Right forelimb (tissue), 1 donor: ENCODE data around the gene NOTCH1.
"Not testable (repeated sequence)": the region's sequence is repeated elsewhere in the genome, so short reads cannot be mapped to it uniquely, and the experiment has no call there.

ENCODE experiments used
- DNase-seq: peaks from one replicate; pipeline ENCODE4 v3.0.0-alpha.2; 2018

The NOTCH1 gene

DNA sequence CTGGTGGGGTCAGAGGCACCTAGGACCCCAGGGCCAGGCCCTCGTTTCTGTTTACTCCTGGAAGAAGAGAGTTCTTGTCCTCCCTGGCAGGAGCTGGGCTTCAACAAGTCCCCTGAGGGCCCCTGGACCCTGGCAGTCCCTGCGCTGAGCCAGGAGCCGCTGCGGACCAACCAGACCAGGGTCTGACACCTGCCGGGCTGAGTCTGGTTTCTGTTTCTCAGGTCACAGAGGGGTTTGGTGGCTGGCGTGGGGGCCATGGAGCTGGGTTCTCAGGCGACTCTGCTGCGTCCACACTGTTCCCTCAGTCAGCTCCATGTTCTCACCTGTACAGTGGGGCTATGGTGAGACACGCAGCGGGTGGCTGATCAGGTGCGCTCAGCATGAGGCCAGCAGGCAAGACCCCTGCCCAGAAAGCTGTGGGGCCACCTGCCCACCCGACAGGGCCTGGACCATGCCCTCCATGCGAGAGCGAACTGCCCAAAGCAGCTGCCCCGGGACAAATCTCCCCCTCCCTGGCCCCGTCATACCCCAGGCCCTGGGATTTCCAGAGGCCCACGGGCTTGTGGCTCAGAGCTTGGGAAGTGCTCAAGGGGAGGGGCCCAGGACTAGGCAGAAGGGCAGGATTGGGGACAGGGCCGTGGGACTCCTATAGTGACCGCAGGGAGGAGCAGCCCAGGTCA, 17.9 kb upstream of the NOTCH1 start:
- DNase-seq = no peak

DNA sequence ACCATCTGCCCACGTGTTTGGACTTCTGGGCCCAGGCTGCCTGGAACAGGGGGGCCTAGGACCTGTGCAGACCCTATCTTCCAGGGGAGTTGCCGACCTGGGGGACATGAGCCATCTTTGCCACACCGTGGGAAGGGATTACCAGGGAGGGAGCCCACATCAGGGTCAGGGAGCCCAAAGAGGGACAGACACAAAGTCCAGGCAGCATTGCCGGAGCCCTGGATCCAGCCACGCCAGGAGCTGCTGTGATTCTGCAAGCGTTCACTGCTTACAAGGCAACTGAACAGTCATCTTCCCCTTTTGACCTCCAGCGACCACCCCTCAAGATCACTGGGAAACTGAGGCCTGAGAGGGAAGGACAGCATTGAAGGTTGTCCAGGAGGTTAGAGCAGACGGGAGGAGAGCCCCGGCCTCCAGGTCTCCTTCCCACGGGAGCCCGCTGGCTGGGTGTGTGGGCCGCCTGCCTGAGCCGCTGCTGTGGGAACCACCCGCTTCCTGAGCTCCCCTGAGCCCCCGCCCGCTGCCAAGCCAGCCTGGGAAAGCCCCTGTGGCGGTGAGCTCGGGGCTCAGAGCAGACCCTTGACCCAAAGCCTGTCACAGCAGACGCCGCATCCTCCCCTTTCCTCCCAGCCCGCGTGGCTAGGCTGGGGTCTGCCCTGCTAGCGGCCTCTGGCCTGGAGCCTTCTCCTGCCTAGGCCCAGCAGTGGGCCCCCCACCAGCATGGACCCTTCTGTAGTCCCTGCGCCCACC, 17.1 kb upstream of the NOTCH1 start:
- DNase-seq = no peak

DNA sequence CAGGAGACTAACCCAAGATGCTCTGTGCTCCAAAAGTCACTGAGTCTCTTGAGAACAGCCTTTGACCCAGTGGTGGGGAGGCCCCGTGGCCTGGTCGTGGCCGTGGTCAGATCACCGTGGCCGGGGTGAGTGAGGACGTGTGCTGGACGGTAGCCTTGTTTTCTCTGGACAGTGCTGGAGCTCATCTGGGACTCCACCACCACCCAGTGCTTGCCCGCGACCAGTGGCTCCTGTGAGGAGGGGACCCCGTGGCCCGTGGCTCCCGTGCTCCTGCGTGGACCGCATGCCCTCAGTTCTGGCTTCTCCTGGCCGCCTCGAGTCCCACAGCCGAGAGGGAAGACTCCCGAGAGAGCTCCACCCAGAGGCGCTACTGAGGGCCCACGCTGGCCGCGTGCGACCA, 15.9 kb upstream of the NOTCH1 start:
- no peak for DNase-seq

DNA sequence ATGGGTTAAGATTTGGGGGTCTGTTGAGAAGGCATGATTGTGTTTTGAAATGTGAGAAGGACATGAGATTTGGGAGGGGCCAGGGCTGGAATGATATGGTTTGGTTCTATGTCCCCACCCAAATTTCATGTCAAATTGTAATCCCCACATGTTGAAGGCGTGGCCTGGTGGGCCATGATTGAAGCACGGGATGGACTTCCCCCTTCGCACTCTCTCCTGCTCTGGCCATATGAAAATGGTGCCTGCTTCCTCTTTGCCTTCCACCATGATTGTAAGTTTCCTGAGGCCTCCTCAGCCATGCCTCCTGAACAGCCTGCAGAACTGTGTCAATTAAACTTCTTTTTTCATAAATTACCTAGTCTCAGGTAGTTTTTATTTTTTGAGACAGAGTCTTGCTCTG, 14.7 kb upstream of the NOTCH1 start:
- DNase-seq = no peak

DNA sequence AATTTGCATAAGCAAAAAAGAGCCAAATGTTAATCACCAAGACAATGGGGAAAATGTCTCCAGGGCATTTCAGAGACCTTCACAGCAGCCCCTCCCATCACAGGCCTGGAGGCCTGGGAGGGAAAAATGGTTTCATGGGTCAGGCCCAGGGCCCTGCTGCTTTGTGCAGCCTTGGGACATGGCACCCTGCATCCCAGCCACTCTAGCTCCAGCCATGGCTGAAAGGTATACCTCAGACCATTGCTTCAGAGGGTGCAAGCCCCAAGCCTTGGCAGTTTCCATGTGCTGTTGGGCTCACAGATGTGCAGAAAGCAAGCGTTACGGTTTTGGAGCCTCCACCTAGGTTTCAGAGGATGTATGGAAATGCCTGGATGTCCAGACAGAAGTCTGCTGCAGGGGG, 13.5 kb upstream of the NOTCH1 start:
- DNase-seq = not testable (repeated sequence)

DNA sequence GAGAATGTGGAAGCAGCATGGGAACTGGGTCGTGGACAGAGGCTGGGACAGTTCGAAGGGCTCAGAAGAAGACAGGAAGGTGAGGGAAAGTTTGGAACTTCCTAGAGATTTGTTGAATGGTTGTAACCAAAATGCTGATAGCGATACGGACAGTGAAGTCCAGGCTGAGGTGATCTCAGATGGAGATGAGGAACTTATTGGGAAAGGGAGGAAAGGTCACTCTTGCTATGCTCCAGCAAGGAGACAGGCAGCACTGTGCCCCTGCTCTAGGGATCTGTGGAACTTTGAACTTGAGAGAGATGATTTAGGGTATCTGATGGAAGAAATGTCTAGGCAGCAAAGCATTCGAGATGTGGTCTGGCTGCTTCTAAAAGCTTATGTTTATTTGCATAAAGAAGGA, 13.0 kb upstream of the NOTCH1 start:
- not testable (repeated sequence) for DNase-seq

DNA sequence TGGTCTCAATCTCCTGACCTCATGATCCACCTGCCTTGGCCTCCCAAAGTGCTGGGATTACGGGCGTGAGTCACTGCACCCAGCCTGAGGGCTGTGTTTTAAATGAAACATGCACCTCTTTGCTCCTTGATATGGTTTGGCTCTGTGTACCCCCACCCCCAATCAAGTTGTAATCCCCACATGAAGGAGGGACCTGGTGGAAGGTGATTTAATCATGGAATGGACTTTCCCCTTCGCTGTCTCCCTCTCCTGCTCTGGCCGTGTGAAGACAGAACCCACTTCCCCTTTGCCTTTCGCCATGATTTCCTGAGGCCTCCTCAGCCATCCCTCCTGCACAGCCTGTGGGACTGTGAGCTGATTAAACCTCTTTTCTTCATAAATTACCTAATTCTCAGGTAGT, 12.5 kb upstream of the NOTCH1 start:
- DNase-seq = no peak

DNA sequence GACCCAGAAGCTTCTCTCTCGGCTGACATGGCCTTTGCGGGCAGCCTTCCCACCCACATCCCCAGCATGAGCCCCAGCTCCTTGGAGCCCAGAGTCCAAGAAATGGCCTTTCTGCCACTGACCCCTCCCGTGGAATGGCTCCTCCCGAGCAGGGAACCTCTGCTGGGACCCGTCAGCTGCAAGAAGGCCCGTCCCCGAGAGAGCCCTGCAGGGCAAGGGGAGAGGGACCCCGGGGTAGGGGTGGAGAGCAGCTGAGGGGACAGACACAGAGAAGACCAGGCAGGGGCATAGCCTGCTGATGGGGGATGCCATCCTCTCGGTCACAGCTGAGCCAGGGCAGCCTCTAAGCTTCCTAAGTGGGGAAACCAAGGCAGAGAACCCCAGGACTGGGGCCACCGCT, 11.2 kb upstream of the NOTCH1 start:
- no peak for DNase-seq

DNA sequence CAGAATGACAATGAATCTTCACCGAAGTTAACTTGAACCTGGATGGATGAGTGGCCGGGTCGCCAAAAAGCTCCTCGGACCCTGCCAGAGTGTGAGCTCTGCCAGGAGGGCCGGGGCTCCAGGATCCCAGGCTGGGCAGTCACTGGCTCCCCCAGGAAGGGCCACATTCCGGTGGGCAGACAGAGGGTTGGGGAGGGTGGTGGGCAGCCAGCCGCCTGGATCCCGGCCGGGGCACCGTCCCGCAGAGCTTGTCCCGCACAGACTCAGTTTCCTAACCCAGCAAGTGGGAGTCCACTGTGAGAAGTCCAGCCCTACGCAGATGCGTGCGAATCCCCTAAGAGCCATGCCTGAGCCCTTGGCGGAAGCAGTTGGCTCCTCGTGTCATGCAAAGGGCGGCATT, 10.3 kb upstream of the NOTCH1 start:
- DNase-seq = no peak

DNA sequence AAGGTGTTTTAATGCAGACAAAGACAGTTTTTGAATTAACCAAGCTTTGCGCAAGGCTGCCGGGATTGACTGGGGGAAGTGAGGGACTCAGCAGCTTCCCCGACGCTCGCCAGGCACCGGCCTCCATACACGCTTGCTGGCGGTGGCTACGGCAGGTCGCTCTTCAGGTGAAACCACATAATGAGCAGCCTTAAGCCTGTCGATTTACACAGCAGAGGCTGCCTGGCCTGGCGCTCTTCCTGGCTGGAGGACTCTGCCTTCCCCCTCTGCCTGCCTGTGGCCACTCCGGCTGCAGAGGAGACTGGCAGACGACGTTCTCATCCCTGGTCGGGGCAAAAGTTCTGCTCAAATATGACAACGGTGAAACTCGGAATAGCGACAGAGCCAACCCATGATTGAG, 9.0 kb upstream of the NOTCH1 start:
- no peak for DNase-seq

DNA sequence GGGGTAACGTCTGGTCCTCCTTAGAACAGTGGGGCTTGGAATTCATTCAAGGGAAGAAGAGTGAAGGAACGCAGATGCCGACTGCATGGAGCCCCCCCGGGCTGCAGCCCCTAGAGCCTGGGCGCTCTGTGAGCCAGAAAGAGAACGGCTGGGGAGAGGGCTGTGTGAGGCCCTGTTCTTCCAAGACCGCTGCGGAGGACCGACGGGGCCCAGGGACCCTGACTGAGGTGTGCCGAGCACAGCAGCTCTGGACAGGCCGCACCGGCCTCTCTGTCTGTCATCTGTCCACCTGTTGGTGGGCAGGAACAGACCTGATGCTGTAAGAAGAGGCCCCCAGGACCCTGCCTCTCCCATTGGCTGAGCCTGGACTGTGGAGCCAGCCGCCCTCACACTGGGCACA, 7.7 kb upstream of the NOTCH1 start:
- no peak for DNase-seq

DNA sequence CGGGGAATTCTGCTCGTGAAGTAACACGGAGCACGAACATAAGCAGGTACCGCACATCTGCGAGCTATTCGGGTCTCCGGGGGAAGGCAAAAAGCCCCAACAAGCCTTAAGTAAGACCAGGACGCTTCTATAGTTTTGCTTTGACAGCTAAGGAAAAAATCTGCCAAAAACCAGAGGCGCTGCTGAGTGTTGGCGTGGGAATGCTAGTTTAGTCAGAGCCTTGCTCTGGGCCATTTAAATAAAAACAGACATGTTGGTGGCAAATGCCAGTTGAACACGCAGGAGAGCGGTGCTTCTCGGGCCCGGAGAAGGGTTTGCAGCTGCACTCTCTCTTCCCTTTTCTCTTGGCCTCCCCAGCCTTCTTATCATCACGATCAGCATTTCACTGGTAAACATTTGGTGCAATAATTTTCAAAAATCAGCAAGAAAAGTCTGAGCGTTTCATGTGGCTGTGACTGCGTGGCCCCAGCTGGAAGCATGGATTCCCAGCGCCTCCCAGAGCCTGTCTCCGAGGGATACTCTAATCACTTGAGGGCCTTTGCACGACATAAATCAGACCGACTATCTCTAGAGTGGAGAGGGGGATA, 6.4 kb upstream of the NOTCH1 start:
- DNase-seq = no peak

DNA sequence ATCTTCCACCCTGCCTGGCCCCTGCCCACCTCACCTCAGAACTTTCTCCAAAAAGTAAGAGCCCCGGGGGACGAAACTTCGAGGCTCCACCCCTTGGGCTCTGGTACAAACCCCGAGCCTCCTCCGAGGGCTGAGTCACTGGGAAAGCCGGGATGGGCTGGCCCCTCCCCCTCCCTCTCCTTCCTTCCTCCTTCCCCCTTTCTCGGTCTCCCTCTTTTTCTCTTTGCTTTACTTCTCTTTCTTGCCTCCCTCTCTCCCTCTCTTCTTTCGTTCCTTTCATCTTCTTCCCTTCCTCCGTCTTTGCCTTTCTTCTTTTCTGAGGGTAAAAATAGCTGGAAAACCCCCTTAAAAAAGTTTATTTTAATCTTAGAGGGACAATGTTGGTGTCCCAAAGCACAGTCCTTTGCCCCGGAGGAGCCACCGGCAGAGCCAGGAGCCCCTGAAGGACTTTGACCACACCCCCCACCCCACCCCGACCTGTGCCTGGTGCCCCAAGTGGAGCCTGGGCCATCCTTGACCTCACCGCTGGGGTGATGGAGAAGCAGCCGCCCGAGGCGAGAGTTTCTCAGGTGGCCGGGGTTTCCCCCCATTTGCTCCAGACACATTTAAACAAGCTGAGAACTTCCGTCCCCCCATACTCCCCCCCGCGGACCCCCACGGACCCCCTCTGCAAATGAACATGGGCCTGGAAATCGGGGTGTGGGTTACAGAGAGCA, 5.7 kb upstream of the NOTCH1 start:
- DNase-seq = no peak

DNA sequence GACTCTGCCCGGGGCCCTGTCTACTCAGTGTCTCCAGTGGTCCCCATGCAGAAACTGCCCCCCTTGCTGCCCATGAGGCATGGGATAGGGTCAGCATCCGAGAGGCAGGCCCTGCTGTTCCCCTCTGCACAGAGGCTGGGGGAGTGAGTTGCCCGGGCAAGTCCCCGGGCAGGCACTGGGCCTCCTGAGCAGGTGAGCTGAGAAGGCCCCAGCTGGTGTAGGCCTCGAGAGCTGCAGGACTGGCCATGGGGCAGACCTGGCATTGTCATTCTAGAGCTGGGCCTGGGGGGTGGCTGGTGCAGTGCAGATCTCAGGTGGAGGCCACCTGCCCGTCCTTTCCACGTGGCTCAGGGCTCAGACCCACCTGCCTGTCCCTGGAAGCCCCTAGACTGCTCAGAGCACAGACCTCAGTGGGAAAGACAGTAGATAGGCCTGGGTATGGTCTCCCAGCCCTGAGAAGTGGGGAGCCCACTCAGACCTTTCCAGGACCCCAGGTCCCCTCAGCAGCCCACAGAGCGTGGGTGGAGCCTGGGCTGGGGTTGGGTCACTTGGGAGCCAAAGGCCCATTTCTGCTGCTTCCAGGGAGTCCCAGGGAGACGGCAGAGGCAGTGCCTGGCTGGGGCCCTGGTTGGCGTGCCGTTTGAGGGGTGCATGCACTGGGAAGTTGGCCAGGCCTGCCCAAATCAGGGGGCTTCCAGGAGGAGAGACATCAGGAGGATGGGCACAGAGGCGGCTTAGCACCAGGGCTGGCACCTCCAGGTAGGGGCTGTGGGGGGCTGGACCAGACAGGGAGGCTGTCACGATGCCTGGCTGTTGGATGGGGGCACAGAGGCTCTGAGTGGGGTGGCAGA, 4.8 kb upstream of the NOTCH1 start:
- no peak for DNase-seq

DNA sequence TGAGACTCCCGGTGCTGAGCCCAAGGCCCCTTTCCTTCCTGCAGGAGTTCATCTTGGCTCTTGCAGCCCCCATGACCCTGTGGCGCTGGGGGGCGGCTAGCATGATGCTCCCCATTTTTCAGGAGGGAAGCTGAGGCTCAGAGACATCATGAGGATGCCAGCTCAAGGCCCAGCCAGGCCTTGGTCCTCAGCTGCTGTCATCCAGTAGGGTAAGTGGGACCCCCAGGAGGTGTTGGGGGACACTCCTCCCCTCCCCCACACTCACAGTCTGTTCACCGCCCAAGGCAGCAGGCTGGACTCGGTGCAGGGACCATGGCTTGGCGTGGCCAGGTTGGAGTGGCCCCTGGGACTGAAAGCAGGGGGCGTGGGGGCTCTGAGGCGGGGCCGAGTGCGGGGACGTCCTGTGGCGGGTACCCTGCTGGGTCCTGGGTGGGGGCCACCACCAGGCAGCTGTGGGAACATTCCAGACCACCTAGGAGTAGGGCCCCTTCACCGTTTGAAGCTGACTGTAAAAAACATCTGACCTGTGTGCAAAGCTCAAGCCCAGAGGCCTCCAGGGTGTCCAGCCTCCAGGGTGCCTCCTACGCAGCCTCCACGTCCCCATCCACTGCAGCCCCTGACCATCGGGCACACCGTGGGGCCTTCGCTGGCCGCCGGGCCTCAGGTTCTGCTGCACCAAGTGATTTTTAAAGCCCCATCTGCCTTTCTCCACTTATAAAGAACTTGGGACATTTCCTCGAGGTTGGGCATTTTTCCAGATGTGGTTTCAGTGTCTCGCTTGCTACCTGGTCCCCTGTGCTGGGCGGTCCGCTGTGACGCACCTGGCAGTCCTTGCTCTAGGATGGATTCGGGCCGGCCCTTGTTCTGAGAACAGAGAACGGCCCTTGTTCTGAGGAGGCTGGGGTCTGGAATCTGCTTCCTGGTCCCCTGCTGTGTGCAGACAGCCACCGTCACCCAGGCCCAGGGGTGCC, 3.4 kb upstream of the NOTCH1 start:
- DNase-seq = no peak

DNA sequence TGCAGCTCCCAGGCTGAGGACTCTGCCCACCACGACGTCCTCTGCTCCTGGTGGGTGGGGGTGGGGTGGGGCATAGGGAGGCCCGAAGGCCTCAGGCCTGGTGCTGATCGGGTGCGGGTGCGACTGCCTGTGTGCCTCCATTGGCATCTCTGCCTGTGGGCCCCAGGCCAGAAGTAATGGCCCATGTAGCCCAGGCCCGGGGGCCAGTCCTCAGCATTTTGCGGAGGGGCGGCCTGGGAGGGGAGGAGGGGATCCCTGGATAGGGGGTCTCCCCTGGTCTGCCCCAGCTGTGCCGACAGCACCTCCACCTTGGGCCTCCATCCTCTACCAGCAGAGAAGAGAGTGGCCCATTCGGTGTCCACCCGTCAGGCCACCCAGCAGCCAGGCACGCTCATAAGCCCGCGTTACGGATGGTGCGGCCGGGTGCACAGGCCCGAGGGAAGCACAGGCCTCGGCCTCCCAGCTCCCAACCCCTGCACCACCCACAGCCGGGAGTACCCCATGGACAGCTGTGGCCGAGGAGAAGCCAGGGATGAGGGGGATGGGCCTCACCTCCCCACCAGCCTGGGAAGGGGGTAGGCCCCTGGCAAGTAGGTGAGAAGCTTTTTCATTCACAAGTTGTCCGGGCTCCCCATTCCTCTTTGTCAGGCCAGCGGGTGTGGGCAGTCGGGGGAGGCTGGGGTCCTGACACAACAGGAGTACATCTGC, 1.8 kb upstream of the NOTCH1 start:
- no peak for DNase-seq

DNA sequence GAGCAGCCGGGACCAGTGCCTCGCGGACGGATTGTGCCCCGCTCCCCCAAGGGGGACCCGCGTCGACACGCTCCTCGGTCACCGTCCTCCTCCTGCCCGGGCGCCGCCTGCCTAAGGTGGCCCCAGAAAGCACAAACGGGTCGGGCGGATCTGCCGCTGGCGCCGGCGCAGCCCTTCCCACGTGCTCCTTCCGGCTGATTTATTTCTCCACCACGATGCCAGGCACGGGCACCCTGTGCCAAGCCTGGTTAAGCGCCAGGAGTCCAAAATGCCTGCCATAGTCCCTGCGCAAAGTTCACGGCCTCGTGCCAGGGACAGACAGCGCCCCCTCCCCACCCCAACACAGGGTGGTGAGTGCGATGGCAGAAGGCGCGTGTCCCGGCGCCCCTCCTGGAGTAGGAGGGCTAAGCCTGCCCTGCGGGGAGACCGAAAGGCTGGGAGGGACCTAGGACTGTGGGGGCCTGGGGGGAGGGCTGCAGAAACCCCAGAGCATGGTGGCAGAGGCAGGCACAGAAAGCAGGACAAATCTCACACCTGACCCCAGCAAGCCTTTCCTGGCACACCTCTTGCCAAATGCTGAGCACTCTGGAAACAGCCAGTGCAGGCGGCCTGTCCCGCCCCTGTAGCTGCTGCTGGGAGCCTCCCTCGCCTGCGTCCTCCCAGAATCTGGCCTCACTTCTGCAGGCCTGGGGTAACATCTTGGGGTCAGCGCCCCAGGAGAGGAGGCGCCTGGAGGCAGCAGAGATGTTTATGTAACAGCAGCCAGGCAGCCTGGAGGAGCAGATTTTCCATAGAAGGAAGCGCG, 1.1 kb upstream of the NOTCH1 start:
- DNase-seq = peak; percentile 69

DNA sequence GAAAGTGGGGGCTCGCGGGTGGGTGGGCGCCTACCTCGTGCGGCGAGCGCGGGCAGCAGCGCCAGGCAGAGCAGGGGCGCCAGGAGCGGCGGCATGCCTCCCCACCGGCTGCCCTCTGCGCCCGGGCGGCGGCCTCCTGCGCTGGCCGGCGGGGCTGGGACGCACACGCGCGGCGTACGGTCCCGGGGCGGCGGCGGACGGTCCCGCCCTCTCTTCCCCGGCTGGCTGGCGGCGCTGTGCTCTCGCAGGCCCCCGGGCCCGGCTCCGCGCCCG, 220 bp downstream of the NOTCH1 start:
- DNase-seq = no peak

DNA sequence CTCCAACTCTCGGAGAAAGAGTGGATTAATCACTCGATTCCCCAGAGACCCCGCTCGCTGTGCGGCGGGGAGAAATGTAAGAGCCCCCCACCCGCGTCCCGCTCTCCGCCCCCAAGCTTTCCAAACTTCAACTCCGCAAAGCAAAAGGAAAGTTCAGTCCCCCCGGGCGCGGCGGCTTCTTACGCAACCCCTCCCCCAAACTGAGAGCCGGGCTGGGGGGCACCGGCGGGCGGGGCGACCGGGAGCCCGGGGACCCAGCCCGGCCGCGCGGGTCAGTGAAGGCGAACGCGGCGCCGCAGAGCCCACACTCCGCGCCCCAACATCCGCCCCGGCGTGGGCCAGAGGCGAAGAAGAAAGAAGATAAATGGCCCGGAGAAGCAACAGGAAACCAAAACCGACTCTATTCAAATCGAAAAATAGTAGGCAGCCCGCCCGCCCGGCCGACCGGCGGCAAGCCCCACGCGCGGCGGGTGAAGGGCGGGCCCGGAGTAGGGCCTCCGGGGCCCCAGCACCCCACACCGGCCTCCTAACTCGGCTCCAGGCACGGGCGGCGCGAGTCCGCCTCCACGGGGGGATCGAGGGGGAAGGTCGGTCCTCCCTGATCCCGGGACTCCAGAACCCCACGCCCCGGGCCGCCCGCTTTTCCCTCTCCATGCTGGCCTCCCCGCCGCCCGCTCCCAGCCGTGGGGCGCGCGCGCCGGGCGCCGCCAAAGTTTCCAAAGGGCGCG, 720 bp downstream of the NOTCH1 start:
- DNase-seq = no peak

DNA sequence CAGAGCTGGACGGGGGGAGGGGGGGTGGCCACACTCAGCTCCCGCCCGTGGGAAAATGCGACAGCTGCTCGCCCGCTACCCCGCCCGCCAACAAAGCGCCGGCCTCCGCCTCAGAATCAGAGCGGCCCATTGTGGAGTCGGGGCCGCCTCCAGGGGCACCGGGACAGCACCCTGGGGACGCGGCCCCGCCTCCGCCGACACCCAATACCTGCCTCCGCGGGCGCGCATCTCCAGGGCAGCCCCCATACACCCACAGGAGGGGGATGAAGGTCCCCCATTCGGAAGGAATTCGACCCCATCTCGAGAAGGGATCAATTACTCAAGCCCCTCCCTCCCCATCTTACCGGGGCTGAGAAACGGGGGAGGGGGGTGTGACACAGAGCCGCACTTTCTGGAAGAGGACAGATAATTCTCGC, 1.3 kb downstream of the NOTCH1 start:
- no peak for DNase-seq
